Measurements from ENCODE around the gene GRAMD2B.

The GRAMD2B gene

GRCh38 chr5:126482591-126482990, 59.4 kb downstream of the GRAMD2B start:
- no peak overlapping the region for H3K4me3 ChIP-seq (ENCODE audit: low read length)
- DNase-seq (ENCODE audit: low read depth) = no peak
- TF ChIP-seq, protein P1, sequence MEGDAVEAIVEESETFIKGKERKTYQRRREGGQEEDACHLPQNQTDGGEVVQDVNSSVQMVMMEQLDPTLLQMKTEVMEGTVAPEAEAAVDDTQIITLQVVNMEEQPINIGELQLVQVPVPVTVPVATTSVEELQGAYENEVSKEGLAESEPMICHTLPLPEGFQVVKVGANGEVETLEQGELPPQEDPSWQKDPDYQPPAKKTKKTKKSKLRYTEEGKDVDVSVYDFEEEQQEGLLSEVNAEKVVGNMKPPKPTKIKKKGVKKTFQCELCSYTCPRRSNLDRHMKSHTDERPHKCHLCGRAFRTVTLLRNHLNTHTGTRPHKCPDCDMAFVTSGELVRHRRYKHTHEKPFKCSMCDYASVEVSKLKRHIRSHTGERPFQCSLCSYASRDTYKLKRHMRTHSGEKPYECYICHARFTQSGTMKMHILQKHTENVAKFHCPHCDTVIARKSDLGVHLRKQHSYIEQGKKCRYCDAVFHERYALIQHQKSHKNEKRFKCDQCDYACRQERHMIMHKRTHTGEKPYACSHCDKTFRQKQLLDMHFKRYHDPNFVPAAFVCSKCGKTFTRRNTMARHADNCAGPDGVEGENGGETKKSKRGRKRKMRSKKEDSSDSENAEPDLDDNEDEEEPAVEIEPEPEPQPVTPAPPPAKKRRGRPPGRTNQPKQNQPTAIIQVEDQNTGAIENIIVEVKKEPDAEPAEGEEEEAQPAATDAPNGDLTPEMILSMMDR (IDR thresholded peaks at IDR 0.05; ENCODE audit: insufficient read depth, low read depth, low read length, missing control alignments) = no peak

GRCh38 chr5:126483156-126483555, 59.9 kb downstream of the GRAMD2B start:
- peak; percentile 36 for DNase-seq (ENCODE audit: low read depth)
- no peak overlapping the region for H3K4me3 ChIP-seq (ENCODE audit: low read length)
- TF ChIP-seq, protein P1 (IDR thresholded peaks at IDR 0.05; ENCODE audit: insufficient read depth, low read depth, low read length, missing control alignments) = no peak

DNA sequence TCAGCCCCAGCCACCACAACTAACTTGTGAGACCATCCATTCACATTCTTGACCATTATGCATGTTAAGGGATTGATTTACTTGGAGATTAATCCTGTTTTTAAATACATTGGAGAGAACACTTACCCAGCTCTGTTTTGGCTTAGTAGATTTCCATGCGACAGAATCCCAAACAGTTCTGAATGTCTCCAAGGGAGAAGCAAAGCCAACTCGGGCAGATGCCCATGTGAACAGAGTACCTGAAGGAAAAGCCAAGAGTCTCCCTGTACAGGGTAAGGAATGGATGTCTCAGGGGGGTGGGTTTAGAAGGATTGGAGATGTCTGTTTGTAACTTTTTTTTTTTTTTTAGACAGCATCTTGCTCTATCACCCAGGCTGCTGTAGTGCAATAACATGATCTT, 61.0 kb downstream of the GRAMD2B start:
- no peak for DNase-seq (ENCODE audit: low read depth)
- H3K4me3 ChIP-seq (ENCODE audit: low read length) = no peak overlapping the region
- TF ChIP-seq, protein P1 (IDR thresholded peaks at IDR 0.05; ENCODE audit: insufficient read depth, low read depth, low read length, missing control alignments) = no peak

- TF ChIP-seq, protein P1 (IDR thresholded peaks at IDR 0.05; ENCODE audit: insufficient read depth, low read depth, low read length, missing control alignments) = no peak
- no peak overlapping the region for H3K4me3 ChIP-seq (ENCODE audit: low read length)
- DNase-seq (ENCODE audit: low read depth) = no peak
Measured at GRCh38 chr5:126486332-126486731, 63.1 kb downstream of the GRAMD2B start.

DNA sequence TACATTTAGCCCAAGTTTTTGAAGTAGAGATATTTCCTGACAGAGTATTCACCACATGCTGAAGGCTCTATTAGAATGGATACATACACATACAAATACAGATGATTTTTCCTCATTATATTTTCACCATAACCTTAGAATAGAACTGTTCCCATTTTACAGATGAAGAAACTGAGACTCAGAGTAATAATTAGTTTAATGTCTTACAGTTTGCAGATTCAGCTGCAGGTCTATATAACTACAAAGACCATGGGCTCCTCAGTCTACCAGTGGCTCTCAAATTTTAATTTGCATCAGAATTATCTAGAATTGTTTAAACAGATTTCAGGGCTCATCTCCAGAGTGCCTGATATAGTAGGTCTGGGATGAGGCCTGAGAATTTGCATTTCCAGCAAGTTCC, 64.4 kb downstream of the GRAMD2B start:
- H3K4me3 ChIP-seq (ENCODE audit: low read length) = no peak overlapping the region
- TF ChIP-seq, protein P1 (IDR thresholded peaks at IDR 0.05; ENCODE audit: insufficient read depth, low read depth, low read length, missing control alignments) = no peak
- no peak for DNase-seq (ENCODE audit: low read depth)

DNA sequence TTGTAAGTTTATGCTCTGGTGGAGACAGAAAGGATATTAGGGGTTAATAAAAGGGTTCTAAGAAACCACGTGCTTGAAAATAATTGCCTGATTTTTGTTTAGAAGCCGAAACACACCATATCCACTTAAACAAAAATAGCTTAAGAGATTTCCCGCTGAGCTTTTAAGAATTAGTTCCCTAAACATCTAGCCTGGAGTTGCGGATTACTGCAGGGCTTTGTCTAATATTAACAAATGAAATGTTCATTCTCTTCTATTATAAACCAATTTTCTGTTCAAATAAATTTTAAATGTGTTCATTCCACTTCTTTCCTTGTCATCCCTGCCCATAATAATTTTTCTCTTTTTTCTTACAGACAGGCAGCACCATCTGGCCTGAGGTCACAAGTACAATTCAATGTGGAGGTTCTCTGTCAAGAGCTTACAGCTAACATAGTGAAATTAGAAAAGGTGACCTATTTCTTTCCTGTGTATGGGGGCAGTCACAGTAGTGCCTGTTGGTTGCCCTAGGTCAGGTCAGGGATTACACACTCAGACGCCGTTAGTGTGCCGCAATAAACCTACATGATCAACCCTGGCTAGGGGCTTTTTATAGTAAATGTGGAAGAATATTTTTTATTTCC, 65.3 kb downstream of the GRAMD2B start:
- no peak overlapping the region for H3K4me3 ChIP-seq (ENCODE audit: low read length)
- TF ChIP-seq, protein P1 (IDR thresholded peaks at IDR 0.05; ENCODE audit: insufficient read depth, low read depth, low read length, missing control alignments) = no peak
- DNase-seq (ENCODE audit: low read depth) = no peak
